Stimulated activated CD4-positive, alpha-beta T cell treated with anti-CD3 and anti-CD28 coated beads, Interleukin-2, amount 100 ng/mL, for 48 hours (primary cell): ENCODE measurements around the gene IFNL4.
"Not testable (repeated sequence)": the region's sequence is repeated elsewhere in the genome, so short reads cannot be mapped to it uniquely, and the experiment has no call there.

Experiments used
- DNase-seq, 2 donors: peaks; one replicate each; pipeline ENCODE4 v3.0.0-alpha.2; 2020

IFNL4 gene

GRCh38 chr19:39254531-39255345, 6.1 kb upstream of the IFNL4 start:
- DNase-seq = no peak

- no peak for DNase-seq
Measured at GRCh38 chr19:39253374-39254149, 4.9 kb upstream of the IFNL4 start.

GRCh38 chr19:39252458-39252857, 3.8 kb upstream of the IFNL4 start:
- DNase-seq = no peak

DNA sequence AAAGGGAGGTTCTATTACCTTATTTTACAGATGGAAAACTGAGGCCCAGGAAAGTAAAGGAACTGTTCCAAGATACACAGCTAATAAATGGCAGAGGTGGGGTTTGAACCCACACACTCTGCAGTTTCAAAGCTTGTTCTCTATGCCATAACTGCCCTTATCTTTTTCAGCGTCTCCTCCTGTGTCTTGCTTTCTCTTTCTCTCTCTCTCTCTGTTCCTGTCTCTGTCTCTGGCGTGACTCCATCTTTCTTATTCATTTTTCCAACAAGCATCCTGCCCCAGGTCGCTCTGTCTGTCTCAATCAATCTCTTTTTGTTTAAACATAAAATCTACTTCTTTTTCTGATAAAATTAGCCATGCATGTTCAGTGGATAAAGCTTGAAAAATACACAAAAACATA, 3.2 kb upstream of the IFNL4 start:
- DNase-seq = no peak

GRCh38 chr19:39251081-39251480, 2.4 kb upstream of the IFNL4 start:
- DNase-seq = no peak

DNA sequence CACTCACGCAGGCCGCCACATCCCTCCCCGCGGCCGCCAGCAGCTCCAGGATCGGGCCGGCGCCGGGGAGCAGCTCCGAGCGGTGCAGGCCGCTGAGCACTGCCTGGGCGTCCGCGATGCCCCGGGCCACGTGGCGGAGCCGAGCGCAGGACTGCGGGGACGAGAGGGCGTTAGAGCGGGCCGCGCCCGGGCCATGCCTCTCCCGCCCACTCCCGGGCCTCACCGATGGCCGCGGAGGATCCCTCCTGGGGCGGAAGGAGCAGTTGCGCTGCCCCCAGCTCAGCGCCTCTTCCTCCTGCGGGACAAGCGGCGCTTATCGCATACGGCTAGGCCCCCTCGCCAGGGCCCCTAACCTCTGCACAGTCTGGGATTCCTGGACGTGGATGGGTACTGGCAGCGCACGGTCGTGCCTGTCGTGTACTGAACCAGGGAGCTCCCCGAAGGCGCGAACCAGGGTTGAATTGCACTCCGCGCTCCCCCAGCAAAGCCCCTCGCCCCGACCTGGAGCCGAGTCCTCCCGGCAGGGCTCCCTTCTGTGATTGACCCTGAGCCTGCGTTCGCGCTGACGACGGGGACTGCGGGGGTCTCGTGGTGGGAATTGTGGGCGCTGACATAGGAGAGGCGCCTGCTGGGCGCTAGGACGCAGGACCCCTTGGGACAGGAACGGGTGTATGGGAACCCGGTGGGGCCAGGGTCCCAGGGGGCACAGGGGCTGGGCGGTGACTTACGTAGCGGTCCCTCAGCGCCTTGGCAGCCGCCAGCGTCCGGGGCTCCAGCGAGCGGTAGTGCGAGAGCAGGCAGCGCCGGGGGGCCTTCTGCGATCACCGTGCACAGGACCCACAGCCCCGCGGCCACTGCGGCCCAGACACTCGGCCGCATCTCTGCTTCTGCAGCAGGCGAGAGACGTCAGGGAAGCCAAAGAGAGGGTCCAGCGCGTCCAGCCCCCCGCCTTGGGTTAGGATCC, 673 bp downstream of the IFNL4 start:
- no peak for DNase-seq

- no peak for DNase-seq
Measured at GRCh38 chr19:39246951-39247669, 1.5 kb downstream of the IFNL4 start.

DNA sequence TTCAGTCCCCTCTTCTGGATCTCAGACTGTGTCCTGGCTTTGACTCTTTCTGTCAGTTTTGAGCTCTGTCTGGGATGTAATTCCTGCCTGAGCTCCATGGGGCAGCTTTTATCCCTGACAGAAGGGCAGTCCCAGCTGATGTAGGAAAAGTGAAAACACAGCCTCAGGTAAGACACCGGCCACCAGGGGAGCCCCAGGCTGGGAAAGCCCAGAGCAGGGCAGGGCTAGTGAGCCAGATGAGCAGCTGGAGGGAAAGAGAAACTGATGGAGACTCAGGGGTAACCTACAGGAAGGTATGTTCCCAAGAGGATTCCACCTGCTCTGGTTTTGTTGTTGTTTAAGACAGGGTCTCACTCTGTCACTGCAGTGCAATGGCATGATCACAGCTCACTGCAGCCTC, 3.5 kb downstream of the IFNL4 start:
- DNase-seq = not testable (repeated sequence)

- not testable (repeated sequence) for DNase-seq
Measured at GRCh38 chr19:39244410-39245100, 4.1 kb downstream of the IFNL4 start, which contains the start of gene IFNL3. Gene IFNL3 (minus strand): TSS chr19:39245006. CDS start chr19:39244967, 39 bp downstream.

GRCh38 chr19:39243741-39244140, 4.9 kb downstream of the IFNL4 start:
- not testable (repeated sequence) for DNase-seq

- DNase-seq = no peak
Measured at GRCh38 chr19:39240421-39240820, 8.2 kb downstream of the IFNL4 start.

DNA sequence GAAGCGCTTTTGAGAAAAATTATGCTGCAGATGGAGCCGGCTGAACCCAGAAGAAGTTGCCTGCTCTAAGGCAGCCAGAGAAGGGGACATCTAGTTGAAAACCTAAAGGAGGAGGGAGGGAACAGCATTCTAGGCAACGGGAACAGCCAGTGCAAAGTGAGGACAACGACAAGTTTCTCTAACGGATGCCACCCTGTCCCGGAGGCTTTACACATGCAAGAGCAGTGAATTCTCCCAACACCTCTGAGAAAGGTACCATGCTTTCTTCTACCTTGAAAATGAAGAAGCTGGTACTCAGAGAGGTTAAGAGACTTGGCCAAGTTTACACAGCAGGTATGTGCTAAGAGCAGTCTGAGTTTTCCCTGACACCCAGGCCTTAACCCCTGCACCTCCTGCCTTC, 9.7 kb downstream of the IFNL4 start:
- no peak for DNase-seq

DNA sequence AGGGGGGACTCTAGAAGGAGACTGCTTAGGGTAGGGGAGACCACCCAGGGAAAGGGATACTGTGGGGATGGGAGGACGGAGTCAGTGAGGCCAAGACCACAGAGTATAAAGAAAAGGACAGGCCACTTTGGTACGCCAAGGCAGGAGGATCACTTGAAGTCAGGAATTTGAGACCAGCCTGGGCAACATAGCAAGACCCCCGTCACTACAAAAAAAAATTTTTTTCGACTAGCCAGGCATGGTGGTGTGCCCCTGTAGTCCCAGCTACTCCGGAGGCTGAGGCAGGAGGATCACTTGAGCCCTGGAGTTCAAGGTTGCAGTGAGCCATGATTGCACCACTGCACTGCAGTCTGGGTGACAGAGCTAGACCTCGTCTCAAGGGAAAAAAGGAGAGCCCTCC, 10.4 kb downstream of the IFNL4 start:
- DNase-seq = no peak

DNA sequence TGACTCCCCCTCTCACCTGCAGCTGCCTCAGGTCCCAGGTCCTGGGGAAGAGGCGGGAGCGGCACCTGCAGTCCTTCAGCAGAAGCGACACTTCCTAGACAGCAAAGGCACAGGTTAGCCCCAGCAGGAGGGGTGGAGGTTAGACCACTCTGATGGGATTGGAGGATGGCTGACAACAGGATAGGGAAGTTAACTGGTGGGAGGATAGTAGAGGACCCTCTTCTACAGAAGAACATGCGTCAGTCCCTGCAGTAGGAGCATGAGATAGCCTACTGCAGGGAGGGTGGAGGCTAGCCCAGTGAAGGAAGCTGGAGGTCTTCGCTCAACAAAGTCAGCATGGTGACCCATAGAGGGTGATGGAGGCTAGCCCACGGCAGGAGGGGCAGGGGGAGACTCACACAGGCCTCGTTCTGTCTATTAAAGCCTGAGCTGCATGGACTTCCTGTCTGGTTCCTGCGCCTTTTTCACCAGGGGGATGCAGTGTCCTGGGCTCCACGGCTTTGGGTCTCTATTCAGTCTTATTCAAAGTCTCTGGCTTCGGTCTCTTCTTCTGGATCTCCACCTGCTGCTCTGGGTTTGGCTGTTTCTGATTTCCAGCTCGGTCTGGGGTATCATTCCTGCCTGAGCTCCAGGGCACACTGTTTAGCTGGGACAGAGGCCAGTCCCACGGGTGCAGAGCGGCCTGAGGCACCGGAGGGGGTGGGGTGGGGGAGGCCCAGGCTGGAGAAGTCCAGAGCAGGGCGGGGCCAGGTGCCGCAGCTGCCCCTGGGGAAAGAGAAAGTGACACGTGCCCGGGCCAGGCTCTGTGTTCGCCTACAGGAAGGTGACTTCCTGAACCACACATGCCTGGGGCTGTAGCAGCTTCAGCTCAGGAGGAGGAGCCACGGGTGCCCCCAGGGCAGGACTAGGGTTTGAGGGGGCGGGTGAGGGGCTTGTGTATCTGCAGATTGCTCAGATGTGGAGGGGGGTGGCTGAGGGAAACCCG, 11.2 kb downstream of the IFNL4 start:
- peak in 1 of 2 donors; percentile 39 for DNase-seq

GRCh38 chr19:39236527-39236926, 12.1 kb downstream of the IFNL4 start:
- DNase-seq = no peak

DNA sequence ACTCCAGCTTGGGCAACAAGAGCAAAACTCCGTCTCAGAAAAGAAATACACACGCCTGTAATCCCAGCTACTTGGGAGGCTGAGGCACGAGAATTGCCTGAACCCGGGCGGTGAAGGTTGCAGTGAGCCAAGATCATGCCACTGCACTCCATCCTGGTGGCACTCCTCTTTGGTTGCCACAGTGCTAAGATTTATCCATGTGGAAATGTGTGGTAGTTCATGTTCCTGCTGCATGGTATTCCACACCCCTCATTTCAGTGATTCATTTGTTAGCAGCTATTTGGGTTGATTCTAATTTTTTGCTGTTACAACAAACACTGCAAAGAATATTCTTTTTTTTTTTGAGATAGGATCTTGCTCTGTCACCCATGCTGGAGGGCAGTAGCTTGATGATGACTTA, 15.9 kb downstream of the IFNL4 start:
- no peak for DNase-seq

- no peak for DNase-seq
Measured at GRCh38 chr19:39230096-39230764, 18.4 kb downstream of the IFNL4 start.

GRCh38 chr19:39224910-39225309, 23.7 kb downstream of the IFNL4 start:
- DNase-seq = no peak

DNA sequence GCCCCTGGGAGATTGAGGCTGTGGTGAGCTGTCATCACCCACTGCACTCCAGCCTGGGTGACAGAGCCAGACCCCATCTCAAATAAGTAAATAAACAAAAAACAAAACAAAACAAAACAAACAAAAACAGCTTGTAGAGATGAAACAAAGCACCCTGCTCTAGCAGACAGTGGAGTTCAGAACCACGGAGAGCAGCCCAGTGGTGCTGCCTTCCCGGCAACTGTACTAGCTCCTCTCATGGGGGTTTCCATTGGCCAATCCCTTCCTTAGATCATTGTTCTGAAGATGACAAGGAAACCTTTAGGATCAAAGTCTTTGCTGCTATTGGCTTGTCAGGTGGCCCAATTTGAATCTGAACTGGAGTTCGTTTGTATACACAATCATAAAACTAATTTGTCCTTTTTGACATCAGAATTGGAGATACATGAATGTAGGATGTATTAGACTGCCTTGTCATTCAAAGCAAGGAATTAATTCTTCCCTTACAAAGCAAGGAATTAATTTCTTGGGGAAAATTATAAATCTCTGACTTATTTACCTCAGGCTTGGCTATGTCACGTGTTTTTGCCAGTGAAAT, 24.9 kb downstream of the IFNL4 start:
- DNase-seq = no peak
